ENCODE results near the gene ZNF76. TPM values are rescaled to one million over a fixed set of nuclear protein-coding genes. Genes with fewer than 3 reads are reported as not detected.
"Not testable (repeated sequence)": the region's sequence is repeated elsewhere in the genome, so short reads cannot be mapped to it uniquely, and the experiment has no call there.

The ZNF76 gene
- total and polyA plus RNA-seq, 2 of the 8 experiments (the other 6 are each of a cell fraction or from before 2014, with no cell fraction given), result 17.9 to 23.9 TPM

- H3K4me1 ChIP-seq (replicated peaks in 1 of 4; ENCODE audit: control insufficient read depth in 3 of 4, insufficient read depth in 4 of 4, low read length in 3 of 4); FAIRE-seq; H3K23ac ChIP-seq (ENCODE audit: insufficient read length); H2BK12ac ChIP-seq (ENCODE audit: low read depth, low read length); H4K20me1 ChIP-seq (replicated peaks in 1 of 2; ENCODE audit: control insufficient read depth in 1 of 2, insufficient read depth in 2 of 2, low read length in 2 of 2); H2BK20ac ChIP-seq (ENCODE audit: low read length); H3K4ac ChIP-seq (replicated peaks; ENCODE audit: insufficient read length, low read depth, low read length); H3K23me2 ChIP-seq (ENCODE audit: low read depth, low read length); H3K9me3 ChIP-seq (ENCODE audit: insufficient read depth in 2 of 2, low read depth in 1 of 2, low read length in 1 of 2); H3K27me3 ChIP-seq (replicated peaks in 1 of 4; ENCODE audit: control insufficient read depth in 3 of 4, extremely low read depth in 1 of 4, insufficient read depth in 3 of 4, low read length in 3 of 4); H2BK15ac ChIP-seq (ENCODE audit: low read length); H2BK120ac ChIP-seq (replicated peaks; ENCODE audit: low read depth, low read length); H4K91ac ChIP-seq (replicated peaks; ENCODE audit: insufficient read length, low read length); H3K27ac ChIP-seq (ENCODE audit: low read depth, low read length); H3K4me2 ChIP-seq (ENCODE audit: insufficient read depth in 1 of 2, low read depth in 2 of 2, low read length in 2 of 2); H2AK5ac ChIP-seq (ENCODE audit: low read depth, low read length); H3K18ac ChIP-seq (ENCODE audit: extremely low read depth, low read length); H2AFZ ChIP-seq (ENCODE audit: low read length); H2BK5ac ChIP-seq (ENCODE audit: low read depth, low read length); H3K56ac ChIP-seq (replicated peaks; ENCODE audit: insufficient read length, low read depth, low read length); H4K8ac ChIP-seq (ENCODE audit: extremely low read depth, insufficient read depth, low read length); H3K4me3 ChIP-seq (ENCODE audit: extremely low read depth in 1 of 4, insufficient read depth in 2 of 4, low read depth in 3 of 4, low read length in 4 of 4); H3K14ac ChIP-seq (ENCODE audit: insufficient read length); H3K79me1 ChIP-seq (ENCODE audit: low read depth, low read length); H4K5ac ChIP-seq (ENCODE audit: insufficient read length, low read depth, low read length); H3K36me3 ChIP-seq (ENCODE audit: control insufficient read depth in 2 of 4, insufficient read depth in 4 of 4, low read length in 3 of 4); DNase-seq (ENCODE audit: low read depth in 1 of 2, low spot score in 2 of 2); H3K79me2 ChIP-seq (ENCODE audit: control insufficient read depth in 1 of 2, insufficient read depth in 2 of 2, low read length in 2 of 2); H3K9ac ChIP-seq (replicated peaks in 1 of 4; ENCODE audit: extremely low read depth in 1 of 4, low read depth in 3 of 4, low read length in 3 of 4): not testable (repeated sequence)
- CTCF ChIA-PET (ENCODE audit: partially characterized antibody), result interaction anchor here (0.6 to 20.6 kb wide), 4 partner anchors 11 to 170 kb away, joined by 3 to 358 read pairs (median 8); no protein-coding TSS in a partner anchor
- POLR2A ChIA-PET (ENCODE audit: partially characterized antibody), result interaction anchor here (2.0 kb wide), 1 partner anchor 165 kb away, joined by 4 read pairs; no protein-coding TSS in a partner anchor
- WGBS, 2 experiments (ENCODE audit: extremely low coverage in 1 of 2, insufficient coverage in 1 of 2, insufficient read length in 1 of 2, insufficient replicate concordance in 2 of 2, low coverage in 1 of 2, low lambda C conversion rate in 2 of 2, missing lambda C conversion rate in 1 of 2), result 92% methylated on average over 15 of the region's 15 CpGs; no CpG with 5 or more reads in 1 of the 2 experiments
Observed at GRCh38 chr6:35307138-35307537, 47.6 kb downstream of the ZNF76 start.

- not testable (repeated sequence) for H3K9me3 ChIP-seq (ENCODE audit: insufficient read depth in 2 of 2, low read depth in 1 of 2, low read length in 1 of 2); H4K20me1 ChIP-seq (replicated peaks in 1 of 2; ENCODE audit: control insufficient read depth in 1 of 2, insufficient read depth in 2 of 2, low read length in 2 of 2); H2AK5ac ChIP-seq (ENCODE audit: low read depth, low read length); H3K14ac ChIP-seq (ENCODE audit: insufficient read length); H3K79me2 ChIP-seq (ENCODE audit: control insufficient read depth in 1 of 2, insufficient read depth in 2 of 2, low read length in 2 of 2); H3K4me2 ChIP-seq (ENCODE audit: insufficient read depth in 1 of 2, low read depth in 2 of 2, low read length in 2 of 2); H2AFZ ChIP-seq (ENCODE audit: low read length); H4K91ac ChIP-seq (replicated peaks; ENCODE audit: insufficient read length, low read length); H3K27me3 ChIP-seq (replicated peaks in 1 of 4; ENCODE audit: control insufficient read depth in 3 of 4, extremely low read depth in 1 of 4, insufficient read depth in 3 of 4, low read length in 3 of 4); H2BK12ac ChIP-seq (ENCODE audit: low read depth, low read length); H2BK20ac ChIP-seq (ENCODE audit: low read length); H3K56ac ChIP-seq (replicated peaks; ENCODE audit: insufficient read length, low read depth, low read length); FAIRE-seq; H3K4me3 ChIP-seq (ENCODE audit: extremely low read depth in 1 of 4, insufficient read depth in 2 of 4, low read depth in 3 of 4, low read length in 4 of 4); H4K8ac ChIP-seq (ENCODE audit: extremely low read depth, insufficient read depth, low read length); H4K5ac ChIP-seq (ENCODE audit: insufficient read length, low read depth, low read length); H3K79me1 ChIP-seq (ENCODE audit: low read depth, low read length); H3K36me3 ChIP-seq (ENCODE audit: control insufficient read depth in 2 of 4, insufficient read depth in 4 of 4, low read length in 3 of 4); H2BK15ac ChIP-seq (ENCODE audit: low read length); H3K23ac ChIP-seq (ENCODE audit: insufficient read length); H3K4ac ChIP-seq (replicated peaks; ENCODE audit: insufficient read length, low read depth, low read length); H3K9ac ChIP-seq (replicated peaks in 1 of 4; ENCODE audit: extremely low read depth in 1 of 4, low read depth in 3 of 4, low read length in 3 of 4); H3K23me2 ChIP-seq (ENCODE audit: low read depth, low read length); H3K4me1 ChIP-seq (replicated peaks in 1 of 4; ENCODE audit: control insufficient read depth in 3 of 4, insufficient read depth in 4 of 4, low read length in 3 of 4); H3K18ac ChIP-seq (ENCODE audit: extremely low read depth, low read length); H2BK5ac ChIP-seq (ENCODE audit: low read depth, low read length); DNase-seq (ENCODE audit: low read depth in 1 of 2, low spot score in 2 of 2); H3K27ac ChIP-seq (ENCODE audit: low read depth, low read length); H2BK120ac ChIP-seq (replicated peaks; ENCODE audit: low read depth, low read length)
- ChIA-PET CTCF (ENCODE audit: partially characterized antibody) (interaction anchor here (0.6 to 20.6 kb wide), 6 partner anchors 11 to 187 kb away, joined by 3 to 358 read pairs (median 6); partner anchors contain the start of gene DEF6), POLR2A (ENCODE audit: partially characterized antibody) (interaction anchor here (0.9 to 2.0 kb wide), 4 partner anchors 10 to 163 kb away, joined by 3 to 5 read pairs (median 4); no protein-coding TSS in a partner anchor)
- WGBS, 2 experiments (ENCODE audit: extremely low coverage in 1 of 2, insufficient coverage in 1 of 2, insufficient read length in 1 of 2, insufficient replicate concordance in 2 of 2, low coverage in 1 of 2, low lambda C conversion rate in 2 of 2, missing lambda C conversion rate in 1 of 2), result 86% methylated on average over 2 of the region's 2 CpGs; no CpG with 5 or more reads in 1 of the 2 experiments
Observed at GRCh38 chr6:35308543-35308942, 49.0 kb downstream of the ZNF76 start.
